WTC11 (cell line): ENCODE results near the gene LRRC7.

Source experiments
- ATF2 ChIP-seq: sonication (generic); formaldehyde crosslinking; IDR thresholded peaks from 2 replicates; pipeline ENCODE4 v1.8.1; 2022; ENCODE audit warnings: low read depth, missing genetic modification reagents, borderline replicate concordance
- CTCF ChIP-seq: fragments of 200-600 bp; IDR thresholded peaks from 2 replicates; pipeline ENCODE4 v1.8.0; 2022; ENCODE audit warnings: antibody characterized with exemption
- MAX ChIP-seq: sonication (generic); formaldehyde crosslinking; IDR thresholded peaks from 2 replicates; pipeline ENCODE4 v1.8.0; 2022; ENCODE audit warnings: mild to moderate bottlenecking, missing genetic modification reagents
- NR3C1 ChIP-seq: sonication (generic); formaldehyde crosslinking; conservative IDR thresholded peaks from 2 replicates; pipeline ENCODE4 v1.8.1; 2023; ENCODE audit warnings: low read depth, mild to moderate bottlenecking, missing genetic modification reagents
- TCF7 ChIP-seq: sonication (generic); formaldehyde crosslinking; IDR thresholded peaks from 2 replicates; pipeline ENCODE4 v1.8.0; 2022; ENCODE audit warnings: mild to moderate bottlenecking, low read depth, missing genetic modification reagents, moderate library complexity

GRCh38 chr1:70033936-70034335, 466.2 kb downstream of the LRRC7 start:
- TF ChIP-seq TCF7 (CRISPR knock-in tag), result no peak
- no peak for TF ChIP-seq CTCF
- no peak for TF ChIP-seq MAX (CRISPR knock-in tag)
- TF ChIP-seq NR3C1 (CRISPR knock-in tag), result no peak
- TF ChIP-seq ATF2 (CRISPR knock-in tag), result no peak
